Measurements from ENCODE around the gene ZNF532. TPM values are rescaled to one million over a fixed set of nuclear protein-coding genes. Genes with fewer than 3 reads are reported as not detected.
A peak's percentile ranks its signal among the peaks of the same experiment; 100 is the strongest.

The ZNF532 gene
- total RNA-seq, 1 experiment from 2014 or later = 118 TPM

GRCh38 chr18:58867281-58867961, 2.7 kb downstream of the ZNF532 start:
- TF ChIP-seq EZH2 (IDR thresholded peaks at IDR 0.05; ENCODE audit: borderline replicate concordance, low read depth, low read length, poor library complexity, severe bottlenecking) = no peak
- TF ChIP-seq, protein P1, sequence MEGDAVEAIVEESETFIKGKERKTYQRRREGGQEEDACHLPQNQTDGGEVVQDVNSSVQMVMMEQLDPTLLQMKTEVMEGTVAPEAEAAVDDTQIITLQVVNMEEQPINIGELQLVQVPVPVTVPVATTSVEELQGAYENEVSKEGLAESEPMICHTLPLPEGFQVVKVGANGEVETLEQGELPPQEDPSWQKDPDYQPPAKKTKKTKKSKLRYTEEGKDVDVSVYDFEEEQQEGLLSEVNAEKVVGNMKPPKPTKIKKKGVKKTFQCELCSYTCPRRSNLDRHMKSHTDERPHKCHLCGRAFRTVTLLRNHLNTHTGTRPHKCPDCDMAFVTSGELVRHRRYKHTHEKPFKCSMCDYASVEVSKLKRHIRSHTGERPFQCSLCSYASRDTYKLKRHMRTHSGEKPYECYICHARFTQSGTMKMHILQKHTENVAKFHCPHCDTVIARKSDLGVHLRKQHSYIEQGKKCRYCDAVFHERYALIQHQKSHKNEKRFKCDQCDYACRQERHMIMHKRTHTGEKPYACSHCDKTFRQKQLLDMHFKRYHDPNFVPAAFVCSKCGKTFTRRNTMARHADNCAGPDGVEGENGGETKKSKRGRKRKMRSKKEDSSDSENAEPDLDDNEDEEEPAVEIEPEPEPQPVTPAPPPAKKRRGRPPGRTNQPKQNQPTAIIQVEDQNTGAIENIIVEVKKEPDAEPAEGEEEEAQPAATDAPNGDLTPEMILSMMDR (conservative IDR thresholded peaks at IDR 0.05; ENCODE audit: low read depth, low read length) = no peak
- Histone ChIP-seq H3K27me3 (replicated peaks; ENCODE audit: insufficient read depth, low read depth, low read length, poor library complexity) (no peaks in the 10 kb centered on the region), H3K27ac (ENCODE audit: low read depth, low read length, poor library complexity, severe bottlenecking) (no peak overlapping the region), H3K4me3 (ENCODE audit: low read depth, low read length, poor library complexity, severe bottlenecking) (peak overlapping the region; percentile 50), H3K36me3 (ENCODE audit: insufficient read depth, low read length, poor library complexity, severe bottlenecking) (peaks cover 46% of the 10 kb centered on the region), H3K9me3 (ENCODE audit: low read depth, low read length, poor library complexity, severe bottlenecking) (peaks cover 8% of the 10 kb centered on the region), H3K4me1 (ENCODE audit: insufficient read depth, low read length, poor library complexity, severe bottlenecking) (peaks cover 73% of the 10 kb centered on the region)
- intact Hi-C loops (cut with micrococcal nuclease; ENCODE audit: unreplicated experiment) = loop anchor here (5.0 kb wide), 3 partner anchors 70 to 190 kb away; no protein-coding TSS in a partner anchor
- no peak for DNase-seq (ENCODE audit: low spot score)
- no TSS peak for BruUV-seq (replicated peaks)
- CTCF ChIA-PET = no interaction called here
- POLR2A ChIA-PET (ENCODE audit: low non-redundant PET) = no interaction called here

DNA sequence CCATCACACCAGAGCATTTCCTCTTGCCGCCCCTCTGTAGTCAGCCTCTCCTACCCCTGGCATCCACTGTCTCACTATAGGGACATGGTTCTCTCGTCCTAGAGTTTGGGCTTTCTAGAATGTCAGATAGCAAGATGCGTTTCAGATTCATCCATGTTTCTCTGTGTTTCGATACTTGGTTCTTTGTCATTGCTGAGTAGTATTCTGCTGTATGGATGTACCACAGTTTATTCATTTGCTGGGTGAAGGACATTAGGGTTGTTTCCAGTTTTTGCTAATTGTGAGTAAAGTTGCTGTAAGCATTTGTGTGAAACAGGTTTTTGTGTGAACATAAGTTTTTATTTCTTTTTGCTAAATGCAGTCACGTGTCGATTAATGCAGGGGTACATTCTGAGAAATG, 3.8 kb downstream of the ZNF532 start:
- H3K4me3 ChIP-seq (ENCODE audit: low read depth, low read length, poor library complexity, severe bottlenecking) = no peak overlapping the region
- peaks cover 8% of the 10 kb centered on the region for H3K9me3 ChIP-seq (ENCODE audit: low read depth, low read length, poor library complexity, severe bottlenecking)
- H3K27ac ChIP-seq (ENCODE audit: low read depth, low read length, poor library complexity, severe bottlenecking) = no peak overlapping the region
- peaks cover 46% of the 10 kb centered on the region for H3K36me3 ChIP-seq (ENCODE audit: insufficient read depth, low read length, poor library complexity, severe bottlenecking)
- intact Hi-C loops (cut with micrococcal nuclease; ENCODE audit: unreplicated experiment) = loop anchor here (5.0 kb wide), 3 partner anchors 69 to 189 kb away; no protein-coding TSS in a partner anchor
- CTCF ChIA-PET = no interaction called here
- peaks cover 67% of the 10 kb centered on the region for H3K4me1 ChIP-seq (ENCODE audit: insufficient read depth, low read length, poor library complexity, severe bottlenecking)
- BruUV-seq (replicated peaks) = no TSS peak
- no peak for DNase-seq (ENCODE audit: low spot score)
- H3K27me3 ChIP-seq (replicated peaks; ENCODE audit: insufficient read depth, low read depth, low read length, poor library complexity) = no peaks in the 10 kb centered on the region
- TF ChIP-seq, protein P1 (conservative IDR thresholded peaks at IDR 0.05; ENCODE audit: low read depth, low read length) = no peak
- no peak for TF ChIP-seq EZH2 (IDR thresholded peaks at IDR 0.05; ENCODE audit: borderline replicate concordance, low read depth, low read length, poor library complexity, severe bottlenecking)
- POLR2A ChIA-PET (ENCODE audit: low non-redundant PET) = interaction anchor here (0.7 kb wide), 1 partner anchor 131 kb away, joined by 3 read pairs; no protein-coding TSS in a partner anchor

DNA sequence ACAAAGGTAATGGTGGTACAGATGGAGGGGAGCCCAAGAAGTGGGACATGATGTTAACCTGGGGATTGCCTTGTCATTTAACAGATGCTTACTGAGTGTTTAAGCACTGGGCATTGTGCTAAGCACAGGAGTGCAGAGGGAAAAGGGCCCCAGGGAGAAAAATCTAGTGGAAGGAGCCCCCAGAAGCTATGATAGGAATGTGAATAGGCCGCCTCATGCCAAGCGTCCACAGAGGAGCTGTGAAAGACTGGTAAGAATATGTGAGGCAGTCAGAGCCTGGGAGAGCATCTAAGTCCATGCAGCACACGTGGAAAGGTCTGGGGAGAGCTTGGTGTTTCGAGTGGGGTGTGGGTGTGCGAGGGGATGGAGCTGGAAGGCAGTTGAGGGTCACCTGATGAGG, 5.5 kb downstream of the ZNF532 start:
- ChIA-PET CTCF (no interaction called here), POLR2A (ENCODE audit: low non-redundant PET) (interaction anchor here (0.6 kb wide), 1 partner anchor 199 kb away, joined by 3 read pairs; the partner anchor contains the start of gene MALT1)
- peaks cover 56% of the 10 kb centered on the region for H3K36me3 ChIP-seq (ENCODE audit: insufficient read depth, low read length, poor library complexity, severe bottlenecking)
- H3K27ac ChIP-seq (ENCODE audit: low read depth, low read length, poor library complexity, severe bottlenecking) = no peak overlapping the region
- no peak for DNase-seq (ENCODE audit: low spot score)
- peaks cover 58% of the 10 kb centered on the region for H3K4me1 ChIP-seq (ENCODE audit: insufficient read depth, low read length, poor library complexity, severe bottlenecking)
- BruUV-seq (replicated peaks) = no TSS peak
- H3K4me3 ChIP-seq (ENCODE audit: low read depth, low read length, poor library complexity, severe bottlenecking) = no peak overlapping the region
- TF ChIP-seq, protein P1 (conservative IDR thresholded peaks at IDR 0.05; ENCODE audit: low read depth, low read length) = no peak
- TF ChIP-seq EZH2 (IDR thresholded peaks at IDR 0.05; ENCODE audit: borderline replicate concordance, low read depth, low read length, poor library complexity, severe bottlenecking) = no peak
- H3K27me3 ChIP-seq (replicated peaks; ENCODE audit: insufficient read depth, low read depth, low read length, poor library complexity) = no peaks in the 10 kb centered on the region
- intact Hi-C loops (cut with micrococcal nuclease; ENCODE audit: unreplicated experiment) = no loop called here
- H3K9me3 ChIP-seq (ENCODE audit: low read depth, low read length, poor library complexity, severe bottlenecking) = peaks cover 8% of the 10 kb centered on the region
